Mesendoderm (in vitro differentiated cells): ENCODE measurements around the gene DMD.

ENCODE experiments used
- DNase-seq: peaks from one replicate; pipeline ENCODE4 v3.0.0; 2013
- H2AK5ac ChIP-seq: 2 replicates; pipeline ENCODE4 v1.6.1; 2013; ENCODE audit warnings: low read length, inconsistent platforms
- H2BK120ac ChIP-seq: 2 replicates; pipeline ENCODE4 v1.6.1; 2013; ENCODE audit warnings: low read depth, mild to moderate bottlenecking, low read length, moderate library complexity, mixed read lengths
- H2BK15ac ChIP-seq: replicated peaks from 2 replicates; pipeline ENCODE4 v1.6.1; 2013; ENCODE audit warnings: low read depth, mild to moderate bottlenecking, moderate library complexity
- H2BK5ac ChIP-seq: 2 replicates; pipeline ENCODE4 v1.6.1; 2013; ENCODE audit warnings: low read length, inconsistent platforms
- H3K18ac ChIP-seq: 2 replicates; pipeline ENCODE4 v1.6.1; 2013; ENCODE audit warnings: mild to moderate bottlenecking, low read length, mixed read lengths
- H3K23ac ChIP-seq: one replicate; pipeline ENCODE4 v1.6.1; 2013; ENCODE audit warnings: low read length
- H3K27ac ChIP-seq: 2 replicates; pipeline ENCODE4 v1.5.1; 2013; ENCODE audit warnings: low read depth, mild to moderate bottlenecking, inconsistent platforms, low read length, moderate library complexity
- H3K27me3 ChIP-seq: 2 replicates; pipeline ENCODE4 v1.6.1; 2013; ENCODE audit warnings: low read length, control low read depth, mild to moderate bottlenecking, inconsistent platforms; ENCODE audit not compliant: insufficient read depth, poor library complexity
- H3K36me3 ChIP-seq: 2 replicates; pipeline ENCODE4 v1.6.1; 2013; ENCODE audit warnings: low read length, inconsistent platforms; ENCODE audit not compliant: control insufficient read depth, insufficient read depth
- H3K4ac ChIP-seq: one replicate; pipeline ENCODE4 v1.6.1; 2013; ENCODE audit warnings: low read depth, mild to moderate bottlenecking, low read length, moderate library complexity
- H3K4me1 ChIP-seq: 2 replicates; pipeline ENCODE4 v1.6.1; 2013; ENCODE audit warnings: low read depth, low read length, inconsistent platforms; ENCODE audit not compliant: control insufficient read depth
- H3K4me2 ChIP-seq: 2 replicates; pipeline ENCODE4 v1.6.1; 2013; ENCODE audit warnings: low read length
- H3K4me3 ChIP-seq: 2 replicates; pipeline ENCODE4 v1.5.1; 2013; ENCODE audit warnings: mild to moderate bottlenecking, low read length
- H3K56ac ChIP-seq: one replicate; pipeline ENCODE4 v1.6.1; 2013; ENCODE audit warnings: low read length
- H3K79me1 ChIP-seq: 2 replicates; pipeline ENCODE4 v1.6.1; 2013; ENCODE audit warnings: low read length, inconsistent platforms
- H3K79me2 ChIP-seq: 2 replicates; pipeline ENCODE4 v1.6.1; 2013; ENCODE audit warnings: mild to moderate bottlenecking, low read length; ENCODE audit not compliant: control insufficient read depth, insufficient read depth
- H3K9ac ChIP-seq: 2 replicates; pipeline ENCODE4 v1.6.1; 2013; ENCODE audit warnings: low read length, inconsistent platforms
- H4K5ac ChIP-seq: one replicate; pipeline ENCODE4 v1.6.1; 2013; ENCODE audit warnings: low read length
- H4K8ac ChIP-seq: one replicate; pipeline ENCODE4 v1.6.1; 2013; ENCODE audit warnings: low read depth, mild to moderate bottlenecking, control low read depth, low read length, moderate library complexity
- WGBS: extraction: QIAGEN DNeasy Blood & Tissue Kit; methylation state at CpG from one replicate; pipeline ENCODE4 v1.1.7; 2013; ENCODE audit warnings: low lambda C conversion rate, missing lambda C conversion rate; ENCODE audit not compliant: insufficient coverage; ENCODE audit errors: extremely low coverage; 5-methylcytosine and 5-hydroxymethylcytosine counted together

Gene DMD

GRCh38 chrX:32678487-32678886 lies 532.9 kb downstream of the DMD start:
- H3K9ac ChIP-seq = no peak overlapping the region
- no peak overlapping the region for H3K4me3 ChIP-seq
- H3K56ac ChIP-seq = no peak overlapping the region
- no peak overlapping the region for H3K23ac ChIP-seq
- H3K4me1 ChIP-seq = no peaks in the 10 kb centered on the region
- no peak overlapping the region for H4K5ac ChIP-seq
- no peaks in the 10 kb centered on the region for H3K79me1 ChIP-seq
- no peak overlapping the region for H2BK5ac ChIP-seq
- no peak overlapping the region for H4K8ac ChIP-seq
- H3K18ac ChIP-seq = no peak overlapping the region
- DNase-seq = no peak
- no peak overlapping the region for H3K4me2 ChIP-seq
- H3K79me2 ChIP-seq = no peaks in the 10 kb centered on the region
- no CpG with 5 or more reads among the region's 5 CpGs for WGBS
- H2BK15ac ChIP-seq = no peak overlapping the region
- no peak overlapping the region for H3K27ac ChIP-seq
- H2BK120ac ChIP-seq = no peak overlapping the region
- no peaks in the 10 kb centered on the region for H3K27me3 ChIP-seq
- no peak overlapping the region for H3K4ac ChIP-seq
- no peaks in the 10 kb centered on the region for H3K36me3 ChIP-seq
- H2AK5ac ChIP-seq = no peak overlapping the region

- H3K18ac ChIP-seq = no peak overlapping the region
- no peaks in the 10 kb centered on the region for H3K36me3 ChIP-seq
- no peaks in the 10 kb centered on the region for H3K4me1 ChIP-seq
- no CpG with 5 or more reads among the region's 4 CpGs for WGBS
- peak; percentile 39 for DNase-seq
- H3K4me2 ChIP-seq = no peak overlapping the region
- no peak overlapping the region for H3K4ac ChIP-seq
- H3K79me2 ChIP-seq = no peaks in the 10 kb centered on the region
- H2BK5ac ChIP-seq = no peak overlapping the region
- H3K23ac ChIP-seq = no peak overlapping the region
- H4K5ac ChIP-seq = no peak overlapping the region
- no peak overlapping the region for H3K27ac ChIP-seq
- H2BK120ac ChIP-seq = no peak overlapping the region
- H3K9ac ChIP-seq = no peak overlapping the region
- no peak overlapping the region for H2BK15ac ChIP-seq
- H4K8ac ChIP-seq = no peak overlapping the region
- H3K56ac ChIP-seq = no peak overlapping the region
- no peaks in the 10 kb centered on the region for H3K27me3 ChIP-seq
- H2AK5ac ChIP-seq = no peak overlapping the region
- H3K4me3 ChIP-seq = no peak overlapping the region
- no peaks in the 10 kb centered on the region for H3K79me1 ChIP-seq
Observed at GRCh38 chrX:32673193-32673592, 538.2 kb downstream of the DMD start.

DNA sequence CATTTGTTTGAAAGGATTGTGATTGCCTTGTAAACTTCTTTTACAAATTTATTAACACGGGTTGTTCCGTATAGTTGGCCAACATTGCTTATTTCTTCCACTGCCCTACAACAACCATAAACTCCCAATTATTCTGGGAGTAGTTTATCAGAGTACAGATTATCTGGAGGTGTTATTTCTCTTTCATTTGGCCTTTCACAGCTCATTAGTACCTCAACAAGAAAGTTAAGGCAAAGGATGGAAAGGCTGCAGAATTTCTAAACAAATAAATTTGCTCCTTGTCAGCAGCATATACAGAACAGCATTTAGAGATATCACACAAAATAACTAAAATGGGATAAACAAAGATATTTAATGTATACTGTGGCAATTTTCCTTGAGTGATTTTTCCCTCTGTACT lies 548.8 kb downstream of the DMD start:
- no peaks in the 10 kb centered on the region for H3K36me3 ChIP-seq
- H3K4me2 ChIP-seq = no peak overlapping the region
- no peaks in the 10 kb centered on the region for H3K79me1 ChIP-seq
- H3K27ac ChIP-seq = no peak overlapping the region
- H3K9ac ChIP-seq = no peak overlapping the region
- no peak overlapping the region for H3K4ac ChIP-seq
- H2BK120ac ChIP-seq = no peak overlapping the region
- no peak overlapping the region for H3K18ac ChIP-seq
- H3K4me1 ChIP-seq = no peaks in the 10 kb centered on the region
- no peak overlapping the region for H3K4me3 ChIP-seq
- WGBS = no CpG with 5 or more reads among the region's 2 CpGs
- no peaks in the 10 kb centered on the region for H3K27me3 ChIP-seq
- H2BK5ac ChIP-seq = no peak overlapping the region
- no peaks in the 10 kb centered on the region for H3K79me2 ChIP-seq
- H2BK15ac ChIP-seq = no peak overlapping the region
- no peak overlapping the region for H4K5ac ChIP-seq
- H2AK5ac ChIP-seq = no peak overlapping the region
- no peak overlapping the region for H3K23ac ChIP-seq
- H3K56ac ChIP-seq = no peak overlapping the region
- DNase-seq = peak; percentile 23
- no peak overlapping the region for H4K8ac ChIP-seq

GRCh38 chrX:32644476-32645245 lies 566.7 kb downstream of the DMD start:
- Histone ChIP-seq H3K9ac (no peak overlapping the region), H3K4me2 (no peak overlapping the region), H3K27me3 (no peaks in the 10 kb centered on the region), H2BK15ac (no peak overlapping the region), H2BK120ac (no peak overlapping the region), H2BK5ac (no peak overlapping the region), H3K36me3 (no peaks in the 10 kb centered on the region), H3K4me1 (no peaks in the 10 kb centered on the region), H2AK5ac (no peak overlapping the region), H3K79me1 (no peaks in the 10 kb centered on the region), H3K79me2 (no peaks in the 10 kb centered on the region), H3K23ac (no peak overlapping the region), H3K56ac (no peak overlapping the region), H3K4ac (no peak overlapping the region), H4K8ac (no peak overlapping the region), H3K4me3 (no peak overlapping the region), H4K5ac (no peak overlapping the region), H3K27ac (no peak overlapping the region), H3K18ac (no peak overlapping the region)
- no CpG with 5 or more reads among the region's 9 CpGs for WGBS
- peak; percentile 73 for DNase-seq

DNA sequence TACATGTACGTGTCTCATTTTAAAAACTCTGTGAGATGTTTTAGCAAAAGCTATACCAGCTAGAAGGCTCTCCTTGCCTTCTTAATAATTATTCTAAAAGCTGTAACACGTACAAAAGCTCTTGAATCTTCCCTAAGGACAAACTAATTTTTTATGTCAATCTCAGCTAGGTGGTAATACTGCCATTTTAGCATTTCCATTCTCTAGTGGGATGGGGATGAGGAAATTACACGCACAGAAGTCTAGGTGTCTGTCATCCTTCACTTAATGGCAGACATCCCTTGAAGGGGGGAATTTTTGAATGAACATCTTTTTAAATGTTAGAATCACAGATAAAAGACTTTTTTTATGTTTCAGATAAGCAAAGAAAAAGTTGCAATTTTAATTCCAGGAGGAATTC lies 569.1 kb downstream of the DMD start:
- Histone ChIP-seq H3K4me1 (no peaks in the 10 kb centered on the region), H3K4me3 (no peak overlapping the region)

GRCh38 chrX:32618154-32618553 lies 593.2 kb downstream of the DMD start:
- Histone ChIP-seq H2BK15ac (no peak overlapping the region), H4K5ac (no peak overlapping the region), H3K18ac (no peak overlapping the region), H4K8ac (no peak overlapping the region), H3K56ac (no peak overlapping the region), H3K4me1 (no peaks in the 10 kb centered on the region), H3K27me3 (no peaks in the 10 kb centered on the region), H3K4me3 (no peak overlapping the region), H3K4ac (no peak overlapping the region), H3K4me2 (no peak overlapping the region), H3K36me3 (no peaks in the 10 kb centered on the region), H3K79me2 (no peaks in the 10 kb centered on the region), H3K27ac (no peak overlapping the region), H3K23ac (no peak overlapping the region), H2AK5ac (no peak overlapping the region), H2BK5ac (no peak overlapping the region), H2BK120ac (no peak overlapping the region), H3K79me1 (no peaks in the 10 kb centered on the region), H3K9ac (no peak overlapping the region)
- no CpG with 5 or more reads among the region's 5 CpGs for WGBS
- no peak for DNase-seq

More for the DNA sequence above, 569.1 kb downstream of the DMD start:
- Histone ChIP-seq H4K5ac (no peak overlapping the region), H3K18ac (no peak overlapping the region), H2AK5ac (no peak overlapping the region), H3K36me3 (no peaks in the 10 kb centered on the region), H3K23ac (no peak overlapping the region), H3K27ac (no peak overlapping the region), H3K79me1 (no peaks in the 10 kb centered on the region), H3K79me2 (no peaks in the 10 kb centered on the region), H2BK120ac (no peak overlapping the region), H3K4ac (no peak overlapping the region), H3K56ac (no peak overlapping the region), H3K9ac (no peak overlapping the region), H2BK15ac (no peak overlapping the region), H4K8ac (no peak overlapping the region), H2BK5ac (no peak overlapping the region), H3K27me3 (no peaks in the 10 kb centered on the region), H3K4me2 (no peak overlapping the region)
- DNase-seq = no peak
- no CpG with 5 or more reads among the region's 3 CpGs for WGBS
